Mucosa of descending colon (tissue), 3 donors: ENCODE data around the gene SARS2. TPM values are rescaled to one million over a fixed set of nuclear protein-coding genes. Genes with fewer than 3 reads are reported as not detected.
"Not testable (repeated sequence)": the region's sequence is repeated elsewhere in the genome, so short reads cannot be mapped to it uniquely, and the experiment has no call there.

ENCODE experiments used
- ATAC-seq: fragments of 200-7000 bp; cut with Tn5 transposase; one replicate; pipeline ENCODE4 v1.9.1; 2020; ENCODE audit warnings: mild to moderate bottlenecking, moderate library complexity
- DNase-seq, 3 donors: peaks; one replicate each; pipeline ENCODE4 v3.0.0-alpha.2; 2020
- H3K36me3 ChIP-seq: fragments of 200-600 bp; one replicate; pipeline ENCODE4 v1.8.0; 2021; ENCODE audit warnings: low read depth, mild to moderate bottlenecking
- H3K4me1 ChIP-seq: fragments of 200-600 bp; one replicate; pipeline ENCODE4 v1.8.0; 2021; ENCODE audit warnings: low read depth, mild to moderate bottlenecking
- H3K4me3 ChIP-seq: fragments of 200-600 bp; one replicate; pipeline ENCODE4 v1.8.0; 2021; ENCODE audit warnings: mild to moderate bottlenecking
- H3K9me3 ChIP-seq: fragments of 200-600 bp; one replicate; pipeline ENCODE4 v1.8.0; 2021; ENCODE audit warnings: mild to moderate bottlenecking
- intact Hi-C, 2 donors: fragments of 100-400 bp; cut with DNase I in 1 of 2; cut with micrococcal nuclease in 1 of 2; formaldehyde crosslinking; loops; one replicate each; pipeline versions ENCODE4 v1.11.0 to v1.11.1; 2022; cut with DNase I, micrococcal nuclease
- total RNA-seq, 3 donors: library from RNA; stranded (reverse); fragmentation: NEBNext Ultra II Directional in 2 of 3; extraction: Animal tissue kit (Norgen Biotek cat#: 25700) in 2 of 3; gene quantifications; one replicate each; pipeline versions ENCODE4 v1.2.1 to v1.2.4, GENCODE V29; 2021 to 2023
- TF ChIP-seq, protein P1 (sequence below): fragments of 200-600 bp; IDR thresholded peaks from one replicate; pipeline ENCODE4 v1.8.0; 2022; ENCODE audit warnings: antibody characterized with exemption, mild to moderate bottlenecking
- donor health status: DM: no; HTN: no; CAD: no; lungs with moderate emphysema.
- donor health status: DM: no; HTN: no; CAD: no.
- donor health status: DM: no; HTN: yes; CAD: no.

SARS2 gene
- total RNA-seq, 3 donors from 2014 or later, result 20.4 to 32.4 (median 21.8) TPM

DNA sequence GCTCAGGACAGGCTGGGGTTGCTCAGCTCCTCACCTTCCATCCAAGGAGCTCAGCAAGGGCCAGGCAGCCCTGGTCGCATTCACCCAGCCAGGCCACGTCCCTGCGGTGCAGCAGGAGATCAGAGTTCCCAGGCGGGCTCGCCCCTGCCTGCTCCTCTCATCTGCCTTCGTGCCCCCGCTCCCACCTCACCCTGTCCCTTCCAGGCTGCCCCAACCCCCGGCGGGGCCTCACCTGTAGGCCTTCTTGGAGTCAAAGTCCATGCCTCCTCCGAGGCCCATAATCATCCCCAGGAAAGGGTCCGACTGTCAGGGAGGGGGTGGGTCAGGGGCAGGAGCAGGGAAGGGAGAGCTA, 51.2 kb downstream of the SARS2 start:
- ATAC-seq (no peak), DNase-seq (no peak)
- TF ChIP-seq, protein P1, sequence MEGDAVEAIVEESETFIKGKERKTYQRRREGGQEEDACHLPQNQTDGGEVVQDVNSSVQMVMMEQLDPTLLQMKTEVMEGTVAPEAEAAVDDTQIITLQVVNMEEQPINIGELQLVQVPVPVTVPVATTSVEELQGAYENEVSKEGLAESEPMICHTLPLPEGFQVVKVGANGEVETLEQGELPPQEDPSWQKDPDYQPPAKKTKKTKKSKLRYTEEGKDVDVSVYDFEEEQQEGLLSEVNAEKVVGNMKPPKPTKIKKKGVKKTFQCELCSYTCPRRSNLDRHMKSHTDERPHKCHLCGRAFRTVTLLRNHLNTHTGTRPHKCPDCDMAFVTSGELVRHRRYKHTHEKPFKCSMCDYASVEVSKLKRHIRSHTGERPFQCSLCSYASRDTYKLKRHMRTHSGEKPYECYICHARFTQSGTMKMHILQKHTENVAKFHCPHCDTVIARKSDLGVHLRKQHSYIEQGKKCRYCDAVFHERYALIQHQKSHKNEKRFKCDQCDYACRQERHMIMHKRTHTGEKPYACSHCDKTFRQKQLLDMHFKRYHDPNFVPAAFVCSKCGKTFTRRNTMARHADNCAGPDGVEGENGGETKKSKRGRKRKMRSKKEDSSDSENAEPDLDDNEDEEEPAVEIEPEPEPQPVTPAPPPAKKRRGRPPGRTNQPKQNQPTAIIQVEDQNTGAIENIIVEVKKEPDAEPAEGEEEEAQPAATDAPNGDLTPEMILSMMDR, result no peak

DNA sequence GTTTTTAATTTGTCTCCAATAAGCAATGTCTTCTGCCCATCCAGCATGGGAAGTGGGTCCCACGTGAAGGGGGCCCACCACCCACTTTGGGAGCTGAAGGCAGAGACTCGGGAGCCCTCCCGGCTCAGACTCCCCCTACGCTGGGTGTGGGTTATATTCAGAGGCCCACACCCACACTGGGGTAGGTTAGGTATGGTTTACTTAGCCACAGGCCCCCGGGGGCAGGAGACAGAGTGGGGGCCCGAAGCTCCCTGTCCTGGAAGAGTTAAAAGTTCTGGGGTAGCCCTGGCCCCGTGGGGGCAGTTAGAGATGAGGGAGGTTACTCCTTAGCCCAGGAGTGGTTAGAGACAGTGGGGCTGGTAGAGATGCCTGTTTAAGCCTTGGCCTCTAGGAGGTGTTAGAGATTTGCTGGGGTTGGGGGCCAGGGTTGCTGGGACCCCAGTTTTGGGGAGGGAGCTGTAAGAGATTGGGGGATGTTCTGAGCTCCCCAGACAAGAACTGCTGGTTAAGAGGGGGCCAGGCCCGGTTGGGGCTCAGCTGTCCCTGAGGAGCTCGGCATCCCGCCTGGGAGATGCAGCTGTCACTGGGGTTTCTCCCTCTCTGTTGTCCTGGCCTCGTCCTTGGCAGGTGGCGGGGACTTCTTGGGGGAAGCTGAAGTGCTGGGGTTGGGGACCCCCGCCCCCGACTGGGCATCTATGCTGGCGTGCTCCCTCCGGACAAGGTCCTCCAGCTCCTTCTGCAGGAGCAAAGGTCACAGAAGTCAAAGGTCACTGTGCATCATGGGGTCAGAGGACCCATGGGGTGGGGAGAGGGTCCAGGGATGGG, 51.8 kb downstream of the SARS2 start:
- H3K36me3 ChIP-seq, result no peaks in the 10 kb centered on the region
- intact Hi-C loops, result no loop called here
- no peak overlapping the region for H3K4me3 ChIP-seq
- DNase-seq, result no peak
- TF ChIP-seq, protein P1, result no peak
- no peak for ATAC-seq
- H3K4me1 ChIP-seq, result peaks cover 18% of the 10 kb centered on the region
- H3K9me3 ChIP-seq, result no peaks in the 10 kb centered on the region

More for the DNA sequence above, 51.2 kb downstream of the SARS2 start:
- Histone ChIP-seq H3K9me3 (no peaks in the 10 kb centered on the region), H3K4me1 (peaks cover 18% of the 10 kb centered on the region), H3K36me3 (no peaks in the 10 kb centered on the region), H3K4me3 (no peak overlapping the region)
- intact Hi-C loops, result no loop called here

DNA sequence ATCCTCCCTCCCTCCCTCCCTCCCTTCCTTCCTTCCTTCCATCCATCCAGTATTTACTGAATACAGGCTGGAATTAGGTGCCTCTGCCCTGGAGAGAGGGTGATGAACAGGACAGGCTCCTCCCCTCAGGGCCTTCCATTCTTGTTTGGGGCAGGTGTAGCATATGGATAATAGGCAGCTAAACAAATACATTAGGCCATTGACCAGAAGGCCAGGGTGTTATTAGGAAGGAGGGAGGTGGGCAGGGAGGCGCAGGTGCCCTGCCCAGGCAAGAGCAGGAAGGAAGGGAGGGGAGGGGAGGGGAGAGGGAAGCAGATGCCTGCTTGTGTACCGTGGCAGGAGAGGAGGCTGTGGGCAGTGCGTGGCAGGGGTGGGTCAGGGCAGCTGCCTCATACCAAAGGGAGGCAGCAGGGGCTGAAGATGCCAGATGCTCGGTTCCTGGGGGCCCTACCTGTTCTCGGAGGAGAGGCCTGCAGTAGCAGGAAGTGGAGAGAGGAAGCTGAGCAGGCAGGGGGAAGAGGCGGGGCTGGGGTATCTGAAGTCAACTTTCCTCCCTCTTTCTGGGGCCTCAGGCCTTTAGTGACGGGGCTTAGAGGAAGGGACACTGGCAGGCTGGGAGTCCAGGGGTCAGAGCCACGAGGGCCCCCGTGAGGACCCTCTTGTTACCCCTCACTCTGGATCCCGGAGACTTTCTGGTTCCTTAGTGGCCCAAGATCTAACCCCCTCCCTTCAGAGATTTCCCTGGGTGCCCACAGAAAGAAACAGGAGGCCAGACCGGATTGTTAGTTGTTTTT, 52.6 kb downstream of the SARS2 start, which contains the start of gene RINL:
RINL (minus strand) TSS at position 495 of the 794 bp plus-strand sequence. CDS start 1,533 bp downstream, outside the sequence.
- Histone ChIP-seq H3K9me3 (no peaks in the 10 kb centered on the region), H3K4me3 (no peak within 1 kb of the TSS), H3K4me1 (peaks cover 18% of the 10 kb centered on the region), H3K36me3 (no peaks in the 10 kb centered on the region)
- ATAC-seq (peak; percentile 88), DNase-seq (peak; percentile 53 to 87 (median 65))
- TF ChIP-seq, protein P1, result no peak
- intact Hi-C loops, result no loop called here

DNA sequence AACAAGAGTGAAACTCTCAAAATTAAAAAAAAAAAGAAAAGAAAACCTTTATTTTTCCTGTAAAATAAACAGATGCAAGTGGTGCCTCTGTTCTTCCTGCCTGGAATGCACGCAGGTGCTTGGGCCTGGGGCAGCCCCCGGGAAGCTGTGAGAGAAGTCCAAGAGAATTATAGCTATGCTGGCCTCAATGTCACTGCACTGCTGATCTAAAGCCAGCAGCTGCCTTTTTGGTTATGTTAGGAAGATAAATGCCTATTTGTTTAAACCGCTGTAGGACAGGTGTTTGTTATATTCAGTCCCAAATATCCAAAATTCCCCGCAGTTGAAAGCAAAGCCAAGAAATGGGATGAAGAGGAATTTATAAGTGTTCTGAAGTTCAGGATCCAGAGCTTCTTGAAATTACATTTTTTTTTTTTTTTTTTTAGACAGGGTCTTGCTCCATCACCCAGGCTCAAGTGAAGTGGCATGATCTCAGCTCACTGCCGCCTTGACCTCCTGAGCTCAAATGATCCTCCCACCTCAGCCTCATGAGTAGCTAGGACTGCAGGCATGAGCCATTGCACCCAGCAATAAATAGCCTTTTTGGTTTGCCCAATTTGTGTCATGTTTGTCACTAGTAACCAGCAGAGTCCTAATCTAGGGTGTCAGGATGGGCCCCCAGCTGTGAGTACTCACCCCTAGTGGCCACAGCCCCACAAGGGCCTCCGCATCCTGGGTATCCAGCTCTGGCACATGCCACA, 54.7 kb downstream of the SARS2 start:
- peaks cover 18% of the 10 kb centered on the region for H3K4me1 ChIP-seq
- no peak for DNase-seq
- H3K36me3 ChIP-seq, result no peaks in the 10 kb centered on the region
- ATAC-seq, result no peak
- TF ChIP-seq, protein P1, result no peak
- intact Hi-C loops, result no loop called here
- H3K9me3 ChIP-seq, result no peaks in the 10 kb centered on the region
- no peak overlapping the region for H3K4me3 ChIP-seq

DNA sequence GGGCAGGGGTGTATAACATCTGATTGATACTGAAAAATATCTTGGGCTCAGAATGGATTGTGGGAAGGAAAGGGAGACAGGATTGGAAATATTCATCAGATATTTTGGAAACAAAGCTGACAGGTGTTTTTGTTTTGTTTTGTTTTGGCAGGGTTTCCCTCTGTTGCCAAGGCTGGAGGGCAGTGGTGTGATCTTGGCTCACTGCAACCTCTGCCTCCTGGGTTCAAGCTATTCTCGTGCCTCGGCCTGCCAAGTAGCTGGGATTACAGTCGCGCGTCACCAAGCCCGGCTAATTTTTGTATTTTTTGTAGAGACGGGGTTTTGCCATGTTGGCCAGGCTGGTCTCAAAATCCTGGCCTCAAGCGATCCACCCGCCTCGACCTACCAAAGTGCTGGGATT, 57.2 kb downstream of the SARS2 start:
- DNase-seq, H3K36me3 ChIP-seq, H3K4me3 ChIP-seq, H3K4me1 ChIP-seq, intact Hi-C loops, ATAC-seq, H3K9me3 ChIP-seq: not testable (repeated sequence)
